ENCODE data around the gene FMN1.

Gene FMN1

DNA sequence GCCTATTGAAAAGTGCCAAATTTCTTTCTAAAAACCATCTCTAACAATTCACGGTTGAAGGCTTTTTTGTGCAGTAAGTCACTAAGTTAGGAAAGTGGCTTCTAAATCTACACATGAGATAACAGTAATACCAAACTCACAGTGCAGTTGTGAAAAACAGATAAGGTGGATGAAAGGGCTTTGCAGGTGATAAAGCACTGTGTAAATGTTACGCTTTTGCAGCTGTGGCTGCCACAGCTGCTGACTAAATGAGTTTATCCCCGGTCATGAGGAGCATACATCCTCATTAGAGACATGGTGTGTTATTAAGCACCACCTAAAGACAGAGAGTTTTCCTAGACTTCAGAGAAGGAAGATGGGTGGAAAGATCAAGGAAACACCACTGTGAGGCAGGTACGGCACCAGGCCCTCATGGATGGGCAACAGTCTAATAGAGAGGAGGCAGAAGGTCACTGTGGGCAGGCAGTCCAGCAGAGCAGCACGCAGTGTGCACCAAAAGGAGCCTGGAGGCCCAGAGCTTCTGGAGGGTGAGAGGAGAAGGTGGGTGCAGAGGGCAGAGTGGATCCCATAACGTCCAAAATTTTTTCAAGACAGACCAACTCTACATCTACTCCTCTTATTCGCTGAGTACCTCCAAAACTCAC is 68.5 kb downstream of the FMN1 start:
- Histone ChIP-seq H3K27me3 (ENCODE audit: insufficient read depth, low read depth, severe bottlenecking) (no peaks in the 10 kb centered on the region), H3K4me3 (ENCODE audit: low read depth, low read length) (no peak overlapping the region), H3K36me3 (no peaks in the 10 kb centered on the region), H3K27ac (no peak overlapping the region), H3K9me3 (ENCODE audit: severe bottlenecking) (no peaks in the 10 kb centered on the region)
- no peak for TF ChIP-seq CTCF (IDR thresholded peaks at IDR 0.05; ENCODE audit: low read depth, low read length)
- DNase-seq: no peak

DNA sequence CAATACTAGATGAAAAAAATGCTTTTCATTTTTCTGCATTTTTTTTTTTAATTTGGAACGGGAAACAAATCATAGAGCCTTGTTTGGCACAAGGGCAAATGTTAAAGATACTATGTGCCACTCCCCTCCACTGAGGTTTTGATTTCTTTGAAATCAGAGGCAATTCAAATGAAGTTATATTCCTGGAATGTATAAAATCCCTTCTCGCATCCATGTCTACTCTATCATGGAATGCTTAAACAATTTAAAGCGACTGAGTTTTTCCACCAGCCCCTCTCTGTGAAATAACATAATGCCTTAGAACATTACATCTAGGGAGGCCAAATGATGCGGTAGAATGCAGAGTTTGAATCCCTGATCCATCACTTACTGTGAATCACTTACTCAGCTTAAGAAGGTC is 69.7 kb downstream of the FMN1 start:
- no peak overlapping the region for H3K4me3 ChIP-seq (ENCODE audit: low read depth, low read length)
- no peaks in the 10 kb centered on the region for H3K27me3 ChIP-seq (ENCODE audit: insufficient read depth, low read depth, severe bottlenecking)
- no peak for TF ChIP-seq CTCF (IDR thresholded peaks at IDR 0.05; ENCODE audit: low read depth, low read length)
- no peaks in the 10 kb centered on the region for H3K9me3 ChIP-seq (ENCODE audit: severe bottlenecking)
- H3K36me3 ChIP-seq: no peaks in the 10 kb centered on the region
- no peak overlapping the region for H3K27ac ChIP-seq
- no peak for DNase-seq

- H3K27ac ChIP-seq: no peak overlapping the region
These were observed 70.2 kb downstream of the FMN1 start for GRCh38 chr15:33124279-33124678.

GRCh38 chr15:33119865-33120264 is 74.6 kb downstream of the FMN1 start:
- no peaks in the 10 kb centered on the region for H3K36me3 ChIP-seq
- H3K4me3 ChIP-seq (ENCODE audit: low read depth, low read length): no peak overlapping the region
- H3K9me3 ChIP-seq (ENCODE audit: severe bottlenecking): no peaks in the 10 kb centered on the region
- TF ChIP-seq CTCF (IDR thresholded peaks at IDR 0.05; ENCODE audit: low read depth, low read length): no peak
- H3K27me3 ChIP-seq (ENCODE audit: insufficient read depth, low read depth, severe bottlenecking): no peaks in the 10 kb centered on the region
- no peak overlapping the region for H3K27ac ChIP-seq
- DNase-seq: no peak

More at GRCh38 chr15:33124279-33124678, 70.2 kb downstream of the FMN1 start:
- H3K9me3 ChIP-seq (ENCODE audit: severe bottlenecking): no peaks in the 10 kb centered on the region
- H3K36me3 ChIP-seq: no peaks in the 10 kb centered on the region
- no peak for DNase-seq
- TF ChIP-seq CTCF (IDR thresholded peaks at IDR 0.05; ENCODE audit: low read depth, low read length): no peak
- no peak overlapping the region for H3K4me3 ChIP-seq (ENCODE audit: low read depth, low read length)
- no peaks in the 10 kb centered on the region for H3K27me3 ChIP-seq (ENCODE audit: insufficient read depth, low read depth, severe bottlenecking)

DNA sequence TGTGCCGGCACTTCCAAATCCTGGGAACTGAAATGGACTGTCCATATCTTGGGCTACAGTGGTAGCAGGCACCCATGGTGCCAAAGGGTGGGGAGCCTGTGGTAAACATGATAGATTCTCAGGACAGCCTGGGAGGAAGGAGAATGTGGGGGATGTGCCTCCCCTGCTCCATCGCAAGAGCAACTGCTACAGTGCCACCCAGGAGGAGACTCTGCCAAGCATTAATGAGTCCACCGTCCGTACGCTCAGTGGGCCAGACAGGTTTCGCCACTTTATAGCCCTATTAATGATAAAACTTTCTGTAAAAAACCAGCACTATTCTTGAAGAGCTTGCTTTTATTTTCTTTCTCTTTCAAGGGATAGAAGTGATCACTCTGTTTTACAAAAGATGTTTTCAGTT is 75.2 kb downstream of the FMN1 start:
- no peak for TF ChIP-seq CTCF (IDR thresholded peaks at IDR 0.05; ENCODE audit: low read depth, low read length)
- H3K36me3 ChIP-seq: no peaks in the 10 kb centered on the region
- no peak overlapping the region for H3K4me3 ChIP-seq (ENCODE audit: low read depth, low read length)
- H3K27me3 ChIP-seq (ENCODE audit: insufficient read depth, low read depth, severe bottlenecking): no peaks in the 10 kb centered on the region
- no peaks in the 10 kb centered on the region for H3K9me3 ChIP-seq (ENCODE audit: severe bottlenecking)
- no peak overlapping the region for H3K27ac ChIP-seq
- DNase-seq: no peak

DNA sequence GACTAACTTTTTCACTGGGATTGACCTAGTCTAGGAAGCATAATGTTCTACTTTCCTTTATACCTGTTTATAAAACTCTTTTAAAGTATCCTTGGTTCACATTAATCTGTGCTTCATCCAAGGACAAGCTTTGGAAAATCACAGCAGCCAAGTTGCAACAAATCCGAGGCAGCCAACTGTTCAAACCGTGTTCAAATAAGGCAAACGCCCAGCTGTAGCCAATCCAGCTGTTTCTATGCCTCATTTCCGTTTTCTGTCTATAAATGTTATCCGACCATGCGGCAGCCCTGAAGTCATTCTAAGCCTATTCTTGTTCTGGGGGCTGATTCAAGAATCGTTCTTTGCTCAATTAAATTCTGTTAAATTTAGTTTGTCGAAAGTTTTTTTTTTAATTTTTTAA is 78.3 kb downstream of the FMN1 start:
- H3K9me3 ChIP-seq (ENCODE audit: severe bottlenecking): no peaks in the 10 kb centered on the region
- no peak for TF ChIP-seq CTCF (IDR thresholded peaks at IDR 0.05; ENCODE audit: low read depth, low read length)
- no peak overlapping the region for H3K4me3 ChIP-seq (ENCODE audit: low read depth, low read length)
- H3K36me3 ChIP-seq: no peaks in the 10 kb centered on the region
- H3K27ac ChIP-seq: no peak overlapping the region
- no peak for DNase-seq
- H3K27me3 ChIP-seq (ENCODE audit: insufficient read depth, low read depth, severe bottlenecking): no peaks in the 10 kb centered on the region

Measured in WERI-Rb-1 (cell line).